ENCODE results near the gene SCGB3A1. TPM values are rescaled to one million over a fixed set of nuclear protein-coding genes. Genes with fewer than 3 reads are reported as not detected.

Gene SCGB3A1
- total RNA-seq, 1 donor from 2014 or later = 86.9 TPM

GRCh38 chr5:180548563-180548962, 42.7 kb downstream of the SCGB3A1 start:
- TF ChIP-seq CTCF (IDR thresholded peaks at IDR 0.05) = no peak
- H3K27me3 ChIP-seq = no peaks in the 10 kb centered on the region
- H3K4me3 ChIP-seq = no peak overlapping the region
- no peak for ATAC-seq
- no peak for DNase-seq
- H3K27ac ChIP-seq = no peak overlapping the region
- H3K9me3 ChIP-seq = no peaks in the 10 kb centered on the region
- H3K36me3 ChIP-seq = peaks cover 24% of the 10 kb centered on the region
- H3K4me1 ChIP-seq = no peaks in the 10 kb centered on the region
- intact Hi-C loops (cut with DNase I) = no loop called here

DNA sequence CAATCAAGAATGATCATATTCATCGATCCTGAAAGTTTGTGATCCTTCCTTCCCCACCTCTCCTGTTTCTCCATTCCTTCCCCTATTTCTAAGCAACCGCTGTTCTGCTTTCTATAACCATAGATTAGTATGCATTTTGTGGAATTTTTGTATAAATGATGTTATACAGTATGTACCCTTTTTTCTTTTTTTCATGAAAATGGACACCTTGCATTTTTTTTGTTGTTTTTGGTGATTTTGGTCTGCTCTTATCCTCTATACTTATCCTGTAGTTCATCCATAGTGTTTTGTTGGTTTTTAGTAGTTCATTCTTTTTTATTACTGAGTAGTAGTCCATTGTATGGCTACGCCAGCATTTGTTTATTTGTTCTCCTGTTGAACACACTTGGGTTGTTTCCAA, 46.1 kb downstream of the SCGB3A1 start:
- H3K27ac ChIP-seq = no peak overlapping the region
- intact Hi-C loops (cut with DNase I) = no loop called here
- no peak overlapping the region for H3K4me3 ChIP-seq
- no peaks in the 10 kb centered on the region for H3K4me1 ChIP-seq
- DNase-seq (no peak), ATAC-seq (no peak)
- TF ChIP-seq CTCF (IDR thresholded peaks at IDR 0.05) = no peak
- no peaks in the 10 kb centered on the region for H3K9me3 ChIP-seq
- H3K27me3 ChIP-seq = no peaks in the 10 kb centered on the region
- H3K36me3 ChIP-seq = peaks cover 10% of the 10 kb centered on the region

DNA sequence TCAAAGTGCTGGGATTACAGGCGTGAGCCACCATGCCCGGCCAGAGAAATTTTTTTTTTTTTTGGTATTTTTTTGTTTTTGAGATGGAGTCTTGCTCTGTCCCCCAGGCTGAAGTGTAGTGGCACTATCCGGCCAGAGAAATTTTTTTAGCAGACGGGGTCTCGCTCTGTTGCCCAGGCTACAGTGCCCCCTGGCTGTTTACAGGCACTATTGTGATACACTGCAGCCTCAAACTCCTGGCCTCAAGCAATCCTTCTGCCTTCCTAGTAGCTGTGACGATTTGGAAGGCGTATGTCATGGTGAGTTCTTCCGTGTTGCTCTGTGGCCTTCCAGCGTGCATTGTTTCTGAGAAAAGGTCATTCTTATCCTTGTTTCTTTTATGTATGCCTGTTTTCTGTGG, 49.6 kb downstream of the SCGB3A1 start:
- intact Hi-C loops (cut with DNase I) = no loop called here
- H3K27me3 ChIP-seq = no peaks in the 10 kb centered on the region
- H3K9me3 ChIP-seq = no peaks in the 10 kb centered on the region
- H3K4me3 ChIP-seq = no peak overlapping the region
- no peak for ATAC-seq
- DNase-seq = no peak
- no peak for TF ChIP-seq CTCF (IDR thresholded peaks at IDR 0.05)
- H3K36me3 ChIP-seq = peaks cover 5% of the 10 kb centered on the region
- H3K4me1 ChIP-seq = no peaks in the 10 kb centered on the region
- no peak overlapping the region for H3K27ac ChIP-seq

Other genes starting within 250 kb of the SCGB3A1 start
- 20.4 TPM for gene GFPT2, start 238.2 kb downstream of the SCGB3A1 start, total RNA-seq
- 21.7 TPM for gene CNOT6, start 97.1 kb downstream of the SCGB3A1 start, total RNA-seq
- 38.6 TPM for gene FLT4, start 58.1 kb upstream of the SCGB3A1 start, total RNA-seq
- not detected for gene OR2Y1, start 148.6 kb upstream of the SCGB3A1 start, total RNA-seq
- 216 TPM for gene MGAT1, start 211.3 kb upstream of the SCGB3A1 start, total RNA-seq